ENCODE data around the gene CXCL13.

GRCh38 chr4:77601614-77602187 lies 3.9 kb upstream of the CXCL13 start:
- TF ChIP-seq CTCF (IDR thresholded peaks at IDR 0.05; ENCODE audit: insufficient read depth, low read length, poor library complexity, severe bottlenecking) (no peak), EZH2phosphoT487 (conservative IDR thresholded peaks at IDR 0.05; ENCODE audit: low read length) (no peak)
